ENCODE data around the gene BBLN.

- TF ChIP-seq CTCF (IDR thresholded peaks at IDR 0.05; ENCODE audit: low read depth, low read length) = no peak
- no peak for TF ChIP-seq POLR2A (IDR thresholded peaks at IDR 0.05; ENCODE audit: extremely low read depth, insufficient read length)
These were observed 6.1 kb downstream of the BBLN start for GRCh38 chr9:128166169-128166568.

Measured in NB4 (cell line).